H1 (cell line): Measurements from ENCODE around the gene ECEL1. TPM values are rescaled to one million over a fixed set of nuclear protein-coding genes. Genes with fewer than 3 reads are reported as not detected.

Experiments used
- CTCF ChIA-PET: fragments of 300-600 bp; sonication (Branson Sonifier 250); formaldehyde crosslinking; loops from one replicate; lab custom pipeline; 2021; ENCODE audit not compliant: partially characterized antibody; lab: Charles Lee
- POLR2A ChIA-PET: fragments of 300-600 bp; sonication (Branson Sonifier 250); formaldehyde crosslinking; loops from one replicate; lab custom pipeline; 2021; ENCODE audit warnings: inconsistent platforms; ENCODE audit not compliant: partially characterized antibody; lab: Charles Lee
- DNase-seq, 2 experiments: peaks; one replicate each; pipeline versions ENCODE4 v3.0.0 to v3.0.0-alpha.2; 2010 to 2022; ENCODE audit warnings: low spot score in 2 of 2, low read depth in 1 of 2, mixed read lengths in 1 of 2
- FAIRE-seq: peaks from 2 replicates; lab custom pipeline; 2011; peaks lifted over from hg19 to GRCh38; lab: Jason Lieb, UNC
- H2AFZ ChIP-seq: 2 replicates; pipeline ENCODE4 v1.8.1; 2012; ENCODE audit warnings: low read length, inconsistent platforms
- H2AK5ac ChIP-seq: 2 replicates; pipeline ENCODE4 v1.6.1; 2013; ENCODE audit warnings: low read depth, low read length
- H2BK120ac ChIP-seq: replicated peaks from 2 replicates; pipeline ENCODE3; 2013; ENCODE audit warnings: low read depth, low read length, inconsistent platforms
- H2BK12ac ChIP-seq: 2 replicates; pipeline ENCODE4 v1.6.1; 2013; ENCODE audit warnings: low read depth, low read length
- H2BK15ac ChIP-seq: 2 replicates; pipeline ENCODE4 v1.6.1; 2013; ENCODE audit warnings: low read length
- H2BK20ac ChIP-seq: 2 replicates; pipeline ENCODE4 v1.6.1; 2013; ENCODE audit warnings: low read length
- H2BK5ac ChIP-seq: 2 replicates; pipeline ENCODE4 v1.6.1; 2013; ENCODE audit warnings: low read depth, low read length
- H3K14ac ChIP-seq: 2 replicates; pipeline ENCODE4 v1.6.1; 2013; ENCODE audit warnings: inconsistent platforms; ENCODE audit not compliant: insufficient read length
- H3K18ac ChIP-seq: 2 replicates; pipeline ENCODE4 v1.6.1; 2013; ENCODE audit warnings: low read length; ENCODE audit errors: extremely low read depth
- H3K23ac ChIP-seq: 2 replicates; pipeline ENCODE4 v1.6.1; 2013; ENCODE audit warnings: inconsistent platforms; ENCODE audit not compliant: insufficient read length
- H3K23me2 ChIP-seq: 2 replicates; pipeline ENCODE4 v1.6.1; 2013; ENCODE audit warnings: low read depth, low read length
- H3K27ac ChIP-seq: 2 replicates; pipeline ENCODE4 v1.6.1; 2011; ENCODE audit warnings: low read depth, low read length, inconsistent platforms
- H3K27me3 ChIP-seq, 4 experiments: replicated peaks in 1 of 4; 1 replicate in 1 of 4; 2 replicates in 3 of 4; pipeline versions ENCODE4 v1.6.1 to v1.8.1; 2011 to 2013; ENCODE audit warnings: low read length in 3 of 4, mild to moderate bottlenecking in 3 of 4, inconsistent platforms in 2 of 4, mixed read lengths in 2 of 4, moderate library complexity in 1 of 4; ENCODE audit not compliant: control insufficient read depth in 3 of 4, insufficient read depth in 3 of 4; ENCODE audit errors: extremely low read depth in 1 of 4
- H3K36me3 ChIP-seq, 4 experiments: 2 replicates each; pipeline versions ENCODE4 v1.6.1 to v1.8.1; 2011 to 2013; ENCODE audit warnings: mild to moderate bottlenecking in 4 of 4, low read length in 3 of 4, moderate library complexity in 2 of 4, control low read depth in 1 of 4, inconsistent platforms in 1 of 4; ENCODE audit not compliant: insufficient read depth in 4 of 4, control insufficient read depth in 2 of 4
- H3K4ac ChIP-seq: replicated peaks from 2 replicates; pipeline ENCODE3; 2013; ENCODE audit warnings: low read length, low read depth, mixed read lengths, inconsistent platforms; ENCODE audit not compliant: insufficient read length
- H3K4me1 ChIP-seq, 4 experiments: replicated peaks in 1 of 4; 1 replicate in 1 of 4; 2 replicates in 3 of 4; pipeline versions ENCODE4 v1.6.1 to v1.8.1; 2011 to 2013; ENCODE audit warnings: low read length in 3 of 4, inconsistent platforms in 2 of 4, mixed read lengths in 1 of 4; ENCODE audit not compliant: insufficient read depth in 4 of 4, control insufficient read depth in 3 of 4
- H3K4me2 ChIP-seq, 2 experiments: 2 replicates each; pipeline versions ENCODE4 v1.6.1 to v1.8.1; 2011 to 2013; ENCODE audit warnings: low read depth in 2 of 2, low read length in 2 of 2, control low read depth in 1 of 2, inconsistent platforms in 1 of 2, mild to moderate bottlenecking in 1 of 2; ENCODE audit not compliant: insufficient read depth in 1 of 2
- H3K4me3 ChIP-seq, 4 experiments: fragments of 200-600, 300-600 bp in 1 of 4; sonication (generic), shearing (Covaris generic), sonication (Bioruptor Twin) in 1 of 4; 2 replicates each; pipeline versions ENCODE4 v1.5.1 to v1.8.1; 2011 to 2016; ENCODE audit warnings: low read length in 4 of 4, low read depth in 3 of 4, control low read depth in 2 of 4, inconsistent platforms in 2 of 4, mild to moderate bottlenecking in 2 of 4, mixed read lengths in 1 of 4, moderate library complexity in 1 of 4; ENCODE audit not compliant: insufficient read depth in 2 of 4; ENCODE audit errors: extremely low read depth in 1 of 4
- H3K56ac ChIP-seq: replicated peaks from 2 replicates; pipeline ENCODE3; 2013; ENCODE audit warnings: low read depth, mild to moderate bottlenecking, mixed read lengths, low read length, inconsistent platforms; ENCODE audit not compliant: insufficient read length
- H3K79me1 ChIP-seq: 2 replicates; pipeline ENCODE4 v1.6.1; 2013; ENCODE audit warnings: low read depth, low read length, control low read depth
- H3K79me2 ChIP-seq, 2 experiments: 2 replicates each; pipeline versions ENCODE4 v1.6.1 to v1.8.1; 2012 to 2013; ENCODE audit warnings: low read length in 2 of 2, mild to moderate bottlenecking in 2 of 2, inconsistent platforms in 1 of 2; ENCODE audit not compliant: insufficient read depth in 2 of 2, control insufficient read depth in 1 of 2
- H3K9ac ChIP-seq, 4 experiments: replicated peaks in 1 of 4; 1 replicate in 1 of 4; 2 replicates in 3 of 4; pipeline versions ENCODE4 v1.6.1 to v1.8.1; 2011 to 2013; ENCODE audit warnings: low read depth in 3 of 4, low read length in 3 of 4, control low read depth in 2 of 4, mild to moderate bottlenecking in 2 of 4, moderate library complexity in 2 of 4, inconsistent platforms in 1 of 4; ENCODE audit errors: extremely low read depth in 1 of 4
- H3K9me3 ChIP-seq, 2 experiments: 2 replicates each; pipeline versions ENCODE4 v1.6.1 to v1.8.1; 2012 to 2013; ENCODE audit warnings: mild to moderate bottlenecking in 2 of 2, moderate library complexity in 2 of 2, control low read depth in 1 of 2, inconsistent platforms in 1 of 2, low read depth in 1 of 2, low read length in 1 of 2, mixed read lengths in 1 of 2; ENCODE audit not compliant: insufficient read depth in 2 of 2
- H4K20me1 ChIP-seq, 2 experiments: replicated peaks in 1 of 2; 2 replicates each; pipeline versions ENCODE3 to v1.8.1; 2011 to 2013; ENCODE audit warnings: inconsistent platforms in 2 of 2, low read length in 2 of 2, mild to moderate bottlenecking in 1 of 2; ENCODE audit not compliant: insufficient read depth in 2 of 2, control insufficient read depth in 1 of 2
- H4K5ac ChIP-seq: 2 replicates; pipeline ENCODE4 v1.6.1; 2013; ENCODE audit warnings: low read length, low read depth, mixed read lengths, inconsistent platforms; ENCODE audit not compliant: insufficient read length
- H4K8ac ChIP-seq: 2 replicates; pipeline ENCODE4 v1.8.0; 2013; ENCODE audit warnings: mild to moderate bottlenecking, moderate library complexity, low read length, inconsistent platforms; ENCODE audit not compliant: insufficient read depth; ENCODE audit errors: extremely low read depth
- H4K91ac ChIP-seq: replicated peaks from 2 replicates; pipeline ENCODE3; 2013; ENCODE audit warnings: low read length, mixed read lengths, inconsistent platforms; ENCODE audit not compliant: insufficient read length
- CBX5 ChIP-seq: fragments of 300-800, 300-1000 bp; sonication (generic); IDR thresholded peaks from 2 replicates; pipeline ENCODE4 v1.7.1; 2016; ENCODE audit warnings: antibody characterized with exemption, low read length, low read depth
- CTBP2 ChIP-seq: IDR thresholded peaks from 2 replicates; pipeline ENCODE4 v1.7.0; 2011; ENCODE audit warnings: borderline replicate concordance, mild to moderate bottlenecking, moderate library complexity, mixed read lengths, low read length; ENCODE audit not compliant: insufficient read depth, insufficient read length
- EZH2 ChIP-seq: fragments of 200-600 bp; sonication (generic); IDR thresholded peaks from 2 replicates; pipeline ENCODE4 v1.7.1; 2012; ENCODE audit warnings: low read depth, mild to moderate bottlenecking, moderate library complexity, low read length, inconsistent platforms; ENCODE audit not compliant: severe bottlenecking
- FOSL1 ChIP-seq: IDR thresholded peaks from 2 replicates; pipeline ENCODE4 v1.6.1; 2011; ENCODE audit warnings: mild to moderate bottlenecking, low read depth, low read length, moderate library complexity; ENCODE audit not compliant: insufficient read depth
- RAD21 ChIP-seq, 2 experiments: IDR thresholded peaks in 1 of 2; conservative IDR thresholded peaks in 1 of 2; 2 replicates each; pipeline ENCODE4 v1.6.1; 2011; ENCODE audit warnings: low read depth in 2 of 2, low read length in 2 of 2, improper control_type of control experiment in 1 of 2, inconsistent platforms in 1 of 2, mild to moderate bottlenecking in 1 of 2, moderate library complexity in 1 of 2
- RXRA ChIP-seq: IDR thresholded peaks from 2 replicates; pipeline ENCODE4 v1.6.1; 2011; ENCODE audit warnings: low read depth, mild to moderate bottlenecking, low read length, moderate library complexity; ENCODE audit not compliant: insufficient read depth
- SUZ12 ChIP-seq: fragments of 200-600 bp; sonication (generic); IDR thresholded peaks from 2 replicates; pipeline ENCODE4 v1.6.1; 2012; ENCODE audit warnings: mild to moderate bottlenecking, inconsistent platforms, low read length, moderate library complexity, mixed read lengths
- TAF1 ChIP-seq: IDR thresholded peaks from 2 replicates; pipeline ENCODE4 v1.6.1; 2011; ENCODE audit warnings: mild to moderate bottlenecking, low read depth, low read length
- TEAD4 ChIP-seq: IDR thresholded peaks from 2 replicates; pipeline ENCODE4 v1.6.1; 2012; ENCODE audit warnings: low read depth, low read length, inconsistent platforms, mixed read lengths
- WGBS, 2 experiments: shearing (Covaris generic) in 1 of 2; methylation state at CpG; one replicate each; pipeline versions ENCODE4 v1.1.6 to v1.1.7; 2013 to 2015; ENCODE audit warnings: low lambda C conversion rate in 2 of 2, mixed read lengths in 2 of 2, inconsistent platforms in 1 of 2, low coverage in 1 of 2, missing lambda C conversion rate in 1 of 2; ENCODE audit not compliant: insufficient replicate concordance in 2 of 2, insufficient coverage in 1 of 2, insufficient read length in 1 of 2; ENCODE audit errors: extremely low coverage in 1 of 2, missing lambda C conversion rate in 1 of 2; 5-methylcytosine and 5-hydroxymethylcytosine counted together
- polyA plus RNA-seq, 7 experiments: library from polyadenylated mRNA; depleted of rRNA in 3 of 7; stranded (reverse) in 5 of 7; unstranded in 2 of 7; fragments of >200 nt in 5 of 7; fragments of 200-250 nt in 2 of 7; gene quantifications; 1 replicate in 5 of 7; 2 replicates in 1 of 7; 4 replicates in 1 of 7; pipeline versions ENCODE4 v1.2.1 to v1.2.3, GENCODE V29; 2011 to 2013; ENCODE audit warnings: missing spikeins in 2 of 7, mixed read lengths in 2 of 7
- total RNA-seq: library from RNA; stranded (reverse); fragmentation: NEBNext Ultra II Directional; extraction: Animal tissue kit (Norgen Biotek cat#: 25700); gene quantifications from 2 replicates; pipeline ENCODE4 v1.2.1, GENCODE V29; 2021

The ECEL1 gene
- total and polyA plus RNA-seq, 2 of the 8 experiments (the other 6 are each of a cell fraction or from before 2014, with no cell fraction given) = 7.7 to 20.2 TPM

- Histone ChIP-seq H3K27ac (no peak overlapping the region), H3K23me2 (peaks cover 12% of the 10 kb centered on the region; the same call in 1 of the 2 replicates), H2BK12ac (peak overlapping the region; percentile 39; the same call in 1 of the 2 replicates), H3K79me1 (no peaks in the 10 kb centered on the region), H3K4me2 (peak overlapping the region; percentile 56 to 79), H2AK5ac (0 out of 2 replicates have a peak overlapping the region, but pooled peaks have one; percentile 49), H2BK120ac (no peak overlapping the region), H2BK5ac (no peak overlapping the region), H3K36me3 (peaks cover 0 to 11% (median 0%) of the 10 kb centered on the region in 4 experiments; a peak in 1 of 8 replicates), H3K4me3 (peak overlapping the region; percentile 26 to 62 (median 28); a peak in 7 of 8 replicates), H2BK20ac (no peak overlapping the region), H4K20me1 (peaks cover 5 to 10% of the 10 kb centered on the region in 2 experiments), H2AFZ (no peak overlapping the region), H3K27me3 (peaks cover 35 to 58% (median 50%) of the 10 kb centered on the region in 4 experiments), H3K79me2 (no peaks in the 10 kb centered on the region), H3K4me1 (peaks cover 0 to 40% (median 22%) of the 10 kb centered on the region in 4 experiments; a peak in 6 of 7 replicates), H3K18ac (peak overlapping the region; percentile 48), H4K8ac (no peak overlapping the region; the same call in 1 of the 2 replicates), H3K4ac (no peak overlapping the region), H4K5ac (no peak overlapping the region), H3K9me3 (no peaks in the 10 kb centered on the region; a peak in 1 of 4 replicates), H4K91ac (no peak overlapping the region), H3K9ac (no peak overlapping the region), H3K56ac (peak overlapping the region; percentile 16), H3K23ac (no peak overlapping the region), H2BK15ac (no peak overlapping the region), H3K14ac (no peak overlapping the region)
- DNase-seq = peak in 1 of 2 experiments; percentile 83
- ChIA-PET CTCF (interaction anchor here (1.0 to 3.6 kb wide), 4 partner anchors 14 to 44 kb away, joined by 3 to 32 read pairs (median 4); partner anchors contain the start of gene PRSS56), POLR2A (interaction anchor here (1.2 to 1.4 kb wide), 2 partner anchors 17 to 24 kb away, joined by 3 to 4 read pairs; no protein-coding TSS in a partner anchor)
- 11% methylated on average over 11 of the region's 16 CpGs; no CpG with 5 or more reads in 1 of the 2 experiments for WGBS, 2 experiments
- no peak for FAIRE-seq
- TF ChIP-seq CBX5 (no peak), TEAD4 (peak; percentile 78), EZH2 (peak; percentile 39), RXRA (no peak), TAF1 (0 out of 2 replicates have a peak, but pooled peaks have one; percentile 19), SUZ12 (peak; percentile 25; the same call in 1 of the 2 replicates), CTBP2 (no peak), RAD21 (IDR thresholded peaks at IDR 0.05 in 1 of 2, conservative IDR thresholded peaks at IDR 0.05 in 1 of 2; ENCODE audit: low read depth in 2 of 2, low read length in 2 of 2) (peak in 1 of 2 experiments; percentile 19; a peak in 1 of 4 replicates), FOSL1 (no peak)
These were observed 570 bp upstream of the ECEL1 start for GRCh38 chr2:232488097-232488711.
